SK-N-SH treated with all-trans-retinoic acid at 6 μM for 48 hours (cell line): ENCODE results near the gene CFAP157.
"Not testable (repeated sequence)": the region's sequence is repeated elsewhere in the genome, so short reads cannot be mapped to it uniquely, and the experiment has no call there.

Source experiments
- ATAC-seq: fragments of 200-7000 bp; cut with Tn5 transposase; 3 replicates; pipeline ENCODE4 v1.9.1; 2020; ENCODE audit warnings: mild to moderate bottlenecking, moderate library complexity
- ARNTL ChIP-seq: fragments of 450-650 bp; formaldehyde crosslinking; IDR thresholded peaks from 2 replicates; pipeline ENCODE4 v1.5.0; 2020; ENCODE audit warnings: low read depth, mild to moderate bottlenecking, moderate library complexity, borderline replicate concordance
- CREB5 ChIP-seq: fragments of 250-450 bp; sonication (Bioruptor Pico); IDR thresholded peaks from 2 replicates; pipeline ENCODE4 v1.5.1; 2020; ENCODE audit warnings: low read depth, mild to moderate bottlenecking, moderate library complexity
- CSDC2 ChIP-seq: fragments of 250-450 bp; sonication (Bioruptor Pico); IDR thresholded peaks from 2 replicates; pipeline ENCODE4 v1.5.0; 2020; ENCODE audit warnings: mild to moderate bottlenecking, moderate library complexity
- CSRNP3 ChIP-seq: fragments of 250-450 bp; sonication (Bioruptor Pico); IDR thresholded peaks from 2 replicates; pipeline ENCODE4 v1.5.1; 2021; ENCODE audit warnings: mild to moderate bottlenecking, moderate library complexity
- ESRRG ChIP-seq: fragments of 250-450 bp; sonication (Bioruptor Pico); IDR thresholded peaks from 2 replicates; pipeline ENCODE4 v1.6.1; 2021; ENCODE audit warnings: mild to moderate bottlenecking
- ISL1 ChIP-seq: fragments of 250-450 bp; sonication (Bioruptor Pico); IDR thresholded peaks from 2 replicates; pipeline ENCODE4 v2.1.2; 2022; ENCODE audit warnings: mild to moderate bottlenecking, moderate library complexity
- PATZ1 ChIP-seq: fragments of 250-450 bp; sonication (Bioruptor Pico); IDR thresholded peaks from 2 replicates; pipeline ENCODE4 v1.8.0; 2020; ENCODE audit warnings: mild to moderate bottlenecking, moderate library complexity, borderline replicate concordance
- POU6F1 ChIP-seq: fragments of 250-450 bp; sonication (Bioruptor Pico); IDR thresholded peaks from 2 replicates; pipeline ENCODE4 v1.8.0; 2021; ENCODE audit warnings: low read depth, mild to moderate bottlenecking, moderate library complexity, borderline replicate concordance
- RARB ChIP-seq: fragments of 250-450 bp; sonication (Bioruptor Pico); IDR thresholded peaks from 2 replicates; pipeline ENCODE4 v1.8.0; 2021; ENCODE audit warnings: mild to moderate bottlenecking, moderate library complexity
- SNAI2 ChIP-seq: fragments of 250-450 bp; sonication (Bioruptor Pico); IDR thresholded peaks from 2 replicates; pipeline ENCODE4 v1.5.0; 2020; ENCODE audit warnings: mild to moderate bottlenecking, moderate library complexity
- TCF4 ChIP-seq: fragments of 250-450 bp; sonication (Bioruptor Pico); IDR thresholded peaks from 2 replicates; pipeline ENCODE4 v1.8.0; 2021; ENCODE audit warnings: mild to moderate bottlenecking, moderate library complexity, borderline replicate concordance
- TOX ChIP-seq: fragments of 250-450 bp; sonication (Bioruptor Pico); IDR thresholded peaks from 2 replicates; pipeline ENCODE4 v1.8.0; 2021; ENCODE audit warnings: mild to moderate bottlenecking, moderate library complexity, borderline replicate concordance
- TSHZ2 ChIP-seq: fragments of 250-450 bp; sonication (Bioruptor Pico); IDR thresholded peaks from 2 replicates; pipeline ENCODE4 v1.5.0; 2020; ENCODE audit warnings: mild to moderate bottlenecking, moderate library complexity
- ZC3H10 ChIP-seq: fragments of 250-450 bp; sonication (Bioruptor Pico); IDR thresholded peaks from 2 replicates; pipeline ENCODE4 v1.5.1; 2021; ENCODE audit warnings: mild to moderate bottlenecking, moderate library complexity
- ZFP3 ChIP-seq: fragments of 250-450 bp; sonication (Bioruptor Pico); IDR thresholded peaks from 2 replicates; pipeline ENCODE4 v1.5.0; 2020; ENCODE audit warnings: mild to moderate bottlenecking, moderate library complexity
- ZNF565 ChIP-seq: fragments of 450-650 bp; formaldehyde crosslinking; conservative IDR thresholded peaks from 2 replicates; pipeline ENCODE4 v1.5.0; 2020; ENCODE audit warnings: low read depth, mild to moderate bottlenecking, moderate library complexity
- ZNF70 ChIP-seq: fragments of 450-650 bp; formaldehyde crosslinking; IDR thresholded peaks from 2 replicates; pipeline ENCODE4 v1.5.0; 2020; ENCODE audit warnings: mild to moderate bottlenecking, moderate library complexity
- ZNF8 ChIP-seq: fragments of 450-650 bp; formaldehyde crosslinking; IDR thresholded peaks from 2 replicates; pipeline ENCODE4 v1.5.0; 2020; ENCODE audit warnings: mild to moderate bottlenecking, moderate library complexity

Gene CFAP157

GRCh38 chr9:127755061-127756060, 48.6 kb downstream of the CFAP157 start (continued):
- no peak for TF ChIP-seq PATZ1 (CRISPR knock-in tag)
- TF ChIP-seq TCF4 (CRISPR knock-in tag): no peak
- TF ChIP-seq SNAI2: no peak
- no peak for TF ChIP-seq ZFP3 (CRISPR knock-in tag)
- no peak for TF ChIP-seq TOX (CRISPR knock-in tag)
- no peak for TF ChIP-seq ZNF70 (CRISPR knock-in tag)
- TF ChIP-seq ZNF8 (CRISPR knock-in tag): no peak
- no peak for TF ChIP-seq ISL1 (CRISPR knock-in tag)
- TF ChIP-seq CREB5: no peak

GRCh38 chr9:127756233-127756632, 49.4 kb downstream of the CFAP157 start:
- no peak for ATAC-seq
- TF ChIP-seq ZNF565 (CRISPR knock-in tag) (no peak), ZNF70 (CRISPR knock-in tag) (no peak), PATZ1 (CRISPR knock-in tag) (no peak), ESRRG (CRISPR knock-in tag) (no peak), CSRNP3 (CRISPR knock-in tag) (no peak), CSDC2 (no peak), SNAI2 (no peak), TSHZ2 (CRISPR knock-in tag) (no peak), ARNTL (CRISPR knock-in tag) (no peak), CREB5 (no peak), ZC3H10 (CRISPR knock-in tag) (no peak), RARB (CRISPR knock-in tag) (no peak), POU6F1 (CRISPR knock-in tag) (no peak), ZFP3 (CRISPR knock-in tag) (no peak)

GRCh38 chr9:127756776-127757175, 50.0 kb downstream of the CFAP157 start:
- ATAC-seq: not testable (repeated sequence)
